Measurements from ENCODE around the gene ATP6V0A1.

DNA sequence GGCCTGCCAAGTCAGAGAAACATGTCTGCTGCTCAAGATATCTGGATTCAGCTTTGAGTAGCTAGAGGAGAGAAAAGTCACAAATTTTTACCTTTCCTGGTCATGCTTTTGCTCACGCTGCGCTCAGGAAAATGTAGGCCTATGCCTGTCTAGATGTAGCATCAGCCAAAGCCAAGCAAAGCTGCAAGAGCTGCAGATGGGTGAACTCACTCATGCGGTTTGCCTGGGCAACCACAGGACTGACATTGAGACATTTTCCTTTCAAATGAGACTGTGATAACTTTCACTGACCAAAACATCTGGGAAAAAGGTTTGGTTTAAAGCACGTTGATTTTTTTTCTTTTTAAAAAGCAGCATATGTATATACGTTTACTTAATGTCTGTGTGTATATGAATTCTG, 43.4 kb downstream of the ATP6V0A1 start:
- TF ChIP-seq, protein P1, sequence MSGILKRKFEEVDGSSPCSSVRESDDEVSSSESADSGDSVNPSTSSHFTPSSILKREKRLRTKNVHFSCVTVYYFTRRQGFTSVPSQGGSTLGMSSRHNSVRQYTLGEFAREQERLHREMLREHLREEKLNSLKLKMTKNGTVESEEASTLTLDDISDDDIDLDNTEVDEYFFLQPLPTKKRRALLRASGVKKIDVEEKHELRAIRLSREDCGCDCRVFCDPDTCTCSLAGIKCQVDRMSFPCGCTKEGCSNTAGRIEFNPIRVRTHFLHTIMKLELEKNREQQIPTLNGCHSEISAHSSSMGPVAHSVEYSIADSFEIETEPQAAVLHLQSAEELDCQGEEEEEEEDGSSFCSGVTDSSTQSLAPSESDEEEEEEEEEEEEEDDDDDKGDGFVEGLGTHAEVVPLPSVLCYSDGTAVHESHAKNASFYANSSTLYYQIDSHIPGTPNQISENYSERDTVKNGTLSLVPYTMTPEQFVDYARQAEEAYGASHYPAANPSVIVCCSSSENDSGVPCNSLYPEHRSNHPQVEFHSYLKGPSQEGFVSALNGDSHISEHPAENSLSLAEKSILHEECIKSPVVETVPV (CRISPR knock-in tag; IDR thresholded peaks at IDR 0.05): no peak
- TF ChIP-seq ISL1 (CRISPR knock-in tag; IDR thresholded peaks at IDR 0.05): no peak
- TF ChIP-seq, protein P2, sequence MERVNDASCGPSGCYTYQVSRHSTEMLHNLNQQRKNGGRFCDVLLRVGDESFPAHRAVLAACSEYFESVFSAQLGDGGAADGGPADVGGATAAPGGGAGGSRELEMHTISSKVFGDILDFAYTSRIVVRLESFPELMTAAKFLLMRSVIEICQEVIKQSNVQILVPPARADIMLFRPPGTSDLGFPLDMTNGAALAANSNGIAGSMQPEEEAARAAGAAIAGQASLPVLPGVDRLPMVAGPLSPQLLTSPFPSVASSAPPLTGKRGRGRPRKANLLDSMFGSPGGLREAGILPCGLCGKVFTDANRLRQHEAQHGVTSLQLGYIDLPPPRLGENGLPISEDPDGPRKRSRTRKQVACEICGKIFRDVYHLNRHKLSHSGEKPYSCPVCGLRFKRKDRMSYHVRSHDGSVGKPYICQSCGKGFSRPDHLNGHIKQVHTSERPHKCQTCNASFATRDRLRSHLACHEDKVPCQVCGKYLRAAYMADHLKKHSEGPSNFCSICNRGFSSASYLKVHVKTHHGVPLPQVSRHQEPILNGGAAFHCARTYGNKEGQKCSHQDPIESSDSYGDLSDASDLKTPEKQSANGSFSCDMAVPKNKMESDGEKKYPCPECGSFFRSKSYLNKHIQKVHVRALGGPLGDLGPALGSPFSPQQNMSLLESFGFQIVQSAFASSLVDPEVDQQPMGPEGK (CRISPR knock-in tag; IDR thresholded peaks at IDR 0.05; ENCODE audit: borderline replicate concordance): no peak
- TF ChIP-seq RARB (CRISPR knock-in tag; IDR thresholded peaks at IDR 0.05): no peak
- no peak for TF ChIP-seq OSR1 (CRISPR knock-in tag; IDR thresholded peaks at IDR 0.05)
- no peak for TF ChIP-seq ZNF565 (CRISPR knock-in tag; conservative IDR thresholded peaks at IDR 0.05; ENCODE audit: low read depth)
- no peak for TF ChIP-seq ZFP3 (CRISPR knock-in tag; IDR thresholded peaks at IDR 0.05)

Data from SK-N-SH treated with all-trans-retinoic acid at 6 μM for 48 hours (cell line).